GM21390 (cell line): Measurements from ENCODE around the gene POLG.

Experiments used
- ATAC-seq: cut with Tn5 transposase; IDR thresholded peaks from one replicate; pipeline ENCODE4 v1.9.1; 2021; ENCODE audit not compliant: unreplicated experiment

The POLG gene

DNA sequence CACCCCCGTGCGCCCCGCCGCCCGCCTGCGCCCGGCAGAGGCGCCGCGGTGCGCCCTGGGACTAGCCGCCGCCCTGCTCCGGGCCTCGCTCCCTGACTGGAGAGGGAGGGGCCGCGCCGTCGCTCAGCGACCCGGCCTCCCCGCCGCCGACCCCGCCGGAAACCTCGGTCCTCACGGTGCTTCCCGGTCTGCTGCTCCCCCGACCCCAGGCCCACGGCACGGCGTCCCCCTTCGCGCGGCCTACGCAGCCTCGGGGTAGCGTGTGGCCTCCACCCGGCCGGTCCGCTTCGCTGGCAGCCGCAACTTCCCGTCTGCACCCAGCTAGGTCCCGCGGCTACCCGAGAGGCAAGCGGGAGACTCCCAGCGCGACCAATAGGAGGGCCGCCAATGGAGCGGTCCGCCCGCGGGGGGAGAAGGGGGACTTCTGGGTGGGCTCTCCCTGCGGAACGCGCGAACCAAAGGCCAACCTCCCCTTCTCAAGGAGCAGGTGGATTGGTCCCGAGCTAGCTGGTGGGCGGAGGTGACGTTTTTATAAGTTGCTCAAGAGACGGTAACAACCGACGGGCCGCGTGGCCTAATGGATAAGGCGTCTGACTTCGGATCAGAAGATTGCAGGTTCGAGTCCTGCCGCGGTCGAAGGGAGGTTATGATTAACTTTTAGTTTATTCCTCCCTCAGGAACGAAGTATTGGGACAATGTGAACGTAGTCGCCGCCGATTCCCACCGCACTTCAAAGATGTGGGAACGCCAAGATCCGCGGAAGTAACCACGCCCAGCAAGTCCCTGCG, at the start of gene POLG:
POLG (minus strand) TSS at position 315 of the 788 bp plus-strand sequence. CDS start 1,070 bp downstream, outside the sequence.
- peak; percentile 89 for ATAC-seq

- ATAC-seq: no peak
These were observed 49.6 kb upstream of the POLG start for GRCh38 chr15:89384176-89384604.

DNA sequence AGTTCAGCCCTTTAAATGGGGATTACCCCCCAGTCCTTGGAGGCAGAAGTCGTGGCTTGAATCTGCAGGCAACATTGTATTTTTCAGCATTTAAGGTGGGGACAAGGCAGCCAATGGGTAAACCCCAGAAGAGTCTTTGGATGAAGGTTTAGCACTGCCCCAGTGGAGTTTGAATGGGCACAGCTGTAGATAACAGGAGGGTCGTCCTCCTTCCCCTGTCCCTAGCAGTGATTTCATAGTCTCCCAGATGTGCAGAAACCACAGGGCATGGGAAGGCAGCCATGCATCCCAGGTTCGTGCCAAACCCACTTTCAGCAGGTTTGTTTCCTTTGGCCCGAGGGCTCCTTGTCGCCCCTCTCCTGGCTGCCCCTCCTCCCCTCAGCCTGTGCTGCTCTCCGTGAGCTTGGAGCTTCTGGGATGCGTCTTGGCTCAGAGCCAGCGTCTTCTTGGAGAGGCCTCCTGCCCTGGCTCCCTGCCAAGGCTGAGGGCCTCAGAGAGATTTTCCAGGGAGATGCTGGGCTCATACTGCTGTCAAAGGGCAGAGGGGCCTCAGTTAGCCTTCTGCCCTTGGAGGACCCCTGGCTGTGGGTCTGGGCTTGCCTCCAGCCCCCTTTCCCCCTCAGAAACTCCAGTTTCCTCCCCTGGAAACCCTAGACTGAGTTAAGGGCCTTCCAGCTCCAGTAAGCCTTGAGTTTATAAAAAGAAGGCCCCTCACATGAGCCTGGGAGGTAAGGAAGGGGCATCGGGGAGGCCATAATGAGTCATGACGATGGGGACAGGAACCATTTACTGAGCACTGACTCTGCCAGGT, 48.9 kb upstream of the POLG start:
- no peak for ATAC-seq

GRCh38 chr15:89381888-89382686, 47.5 kb upstream of the POLG start:
- ATAC-seq: no peak

DNA sequence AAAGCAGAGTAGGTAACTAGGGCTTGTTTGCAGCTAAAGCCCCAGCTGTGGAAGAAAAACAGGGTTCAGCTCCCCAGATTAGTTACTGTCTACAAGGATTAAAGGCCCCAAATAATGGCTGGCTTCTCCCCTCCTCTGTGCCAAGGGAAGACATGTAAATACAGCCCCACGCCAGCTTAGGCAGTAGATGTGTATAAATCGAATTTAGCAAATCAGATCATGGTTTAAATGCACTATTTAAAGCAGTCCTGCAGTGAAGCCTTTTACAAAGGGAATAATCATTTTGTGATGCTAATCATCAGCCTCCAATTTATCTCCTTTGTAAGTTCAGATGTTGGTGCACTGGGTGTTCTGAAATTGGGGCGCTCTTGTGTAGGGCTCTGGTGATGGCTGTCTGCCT, 46.7 kb upstream of the POLG start:
- ATAC-seq: no peak

DNA sequence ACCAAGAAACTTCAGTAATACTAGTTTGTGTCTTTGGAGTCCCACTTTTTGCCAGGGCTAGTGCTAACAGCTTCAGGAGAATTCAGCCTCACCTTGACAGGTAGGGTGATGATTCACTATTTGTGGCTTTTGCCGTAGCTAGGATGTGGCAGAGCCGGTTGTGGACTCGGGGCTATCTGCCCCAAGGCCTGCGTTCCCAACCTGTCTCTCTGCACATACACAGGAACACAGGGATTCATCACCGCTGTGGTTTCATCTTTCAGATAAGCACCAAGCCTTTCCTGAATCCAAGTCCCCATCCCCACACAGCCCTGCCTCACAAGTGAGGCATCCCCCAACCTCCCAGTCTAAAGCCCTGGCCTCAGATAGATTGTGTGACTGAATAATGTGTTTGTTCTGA, 45.2 kb upstream of the POLG start:
- no peak for ATAC-seq

- no peak for ATAC-seq
These were observed 44.6 kb upstream of the POLG start for GRCh38 chr15:89379251-89379695.

DNA sequence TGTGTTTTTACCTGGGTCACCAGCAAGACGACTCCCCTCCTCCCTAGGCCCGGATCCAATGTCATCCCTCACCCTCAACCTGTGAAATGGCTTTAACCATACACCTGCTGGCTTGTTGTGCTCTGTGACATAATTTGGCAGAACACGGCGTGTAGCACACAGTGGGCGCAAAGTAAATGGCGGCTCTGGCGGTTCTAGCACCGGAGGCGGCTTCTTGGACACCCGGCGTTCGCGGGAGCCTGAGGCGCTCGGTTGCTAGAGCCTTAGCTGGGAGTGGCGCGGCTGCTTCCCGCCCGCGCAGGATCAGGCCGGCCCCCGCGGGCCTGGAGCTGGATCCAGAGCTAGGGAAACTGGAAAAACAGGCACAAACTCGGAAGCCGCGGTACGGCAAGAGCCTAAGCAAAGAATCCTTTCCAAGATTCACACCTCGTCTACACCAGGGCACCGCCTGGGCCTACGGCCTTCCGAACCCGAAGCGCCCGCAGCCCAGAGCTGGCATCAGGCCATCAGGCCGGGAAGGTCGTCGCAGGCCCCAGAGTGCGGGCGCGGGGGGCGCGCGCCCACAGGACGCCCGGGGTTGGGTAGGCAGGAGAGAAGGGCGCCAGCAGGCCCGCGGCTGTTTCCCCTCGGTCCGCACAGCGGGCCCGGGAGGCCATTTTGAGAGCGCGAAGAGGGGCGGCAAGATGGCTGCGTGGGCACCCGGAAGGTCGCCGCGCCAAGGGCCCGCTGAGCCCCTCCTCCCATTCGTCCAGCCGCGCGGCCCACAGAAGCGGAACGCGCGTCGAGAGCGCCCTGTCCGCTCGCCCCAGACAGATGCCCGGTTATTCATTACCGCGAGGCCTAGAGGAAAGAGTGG, 43.9 kb upstream of the POLG start:
- ATAC-seq: no peak

GRCh38 chr15:89377842-89378295, 43.2 kb upstream of the POLG start:
- no peak for ATAC-seq

DNA sequence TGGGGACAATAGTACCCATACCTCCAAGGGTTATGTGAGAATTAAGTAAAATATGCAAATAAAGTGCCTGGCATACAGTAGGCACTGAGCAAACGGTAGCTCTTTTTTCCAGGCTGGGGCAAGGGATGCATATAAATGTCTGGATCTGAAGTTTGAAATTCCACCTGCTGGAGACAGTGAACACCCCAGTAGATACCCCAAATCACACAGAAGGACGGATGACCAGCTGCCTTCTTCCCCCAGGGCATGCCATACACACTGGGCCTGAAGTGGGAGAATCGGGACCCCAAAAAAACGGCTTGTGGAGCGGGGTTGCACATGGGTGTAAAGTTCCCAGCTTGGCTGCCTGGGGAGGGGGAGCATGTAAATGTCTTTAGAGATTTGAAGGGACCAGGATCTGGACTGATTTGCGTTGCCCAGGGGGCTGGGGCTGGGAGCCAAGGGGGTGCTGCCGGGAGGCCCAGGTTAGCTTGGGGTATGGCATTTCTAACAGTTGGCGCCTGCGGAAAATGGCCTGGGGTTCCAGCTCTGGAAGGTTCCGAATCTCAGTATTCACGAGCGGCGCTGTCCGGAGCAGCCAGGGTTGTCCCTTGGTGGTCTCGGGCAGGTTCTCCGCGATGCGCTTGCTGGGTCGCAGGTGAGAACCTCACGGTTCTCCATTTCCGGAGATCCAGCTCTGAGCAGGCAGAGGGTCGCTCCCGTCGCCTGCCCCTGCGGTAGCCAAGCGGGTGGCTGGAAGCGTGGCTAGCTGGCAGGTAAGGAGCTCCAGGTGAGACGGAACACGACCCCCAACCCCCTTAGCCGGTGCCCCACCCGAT, 42.6 kb upstream of the POLG start:
- ATAC-seq: no peak

DNA sequence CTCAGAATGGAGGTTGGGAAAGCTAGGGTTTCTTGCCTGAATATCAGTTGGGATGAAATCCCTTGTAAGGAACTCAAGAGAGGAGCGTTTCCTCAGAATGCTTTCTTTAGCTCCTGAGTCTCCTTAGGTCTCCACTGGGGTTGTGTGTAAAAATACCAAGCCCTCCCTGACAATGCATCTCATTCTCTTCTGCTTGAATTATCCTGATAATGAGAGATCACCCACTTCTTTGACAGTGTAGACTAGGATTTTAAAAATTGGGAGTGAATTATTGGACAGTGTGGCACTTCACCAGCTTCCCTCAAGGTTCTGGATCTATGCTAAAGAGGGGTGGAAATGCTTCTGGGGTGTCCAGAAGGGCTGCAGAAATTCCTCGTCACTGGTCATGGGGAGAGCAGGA, 41.8 kb upstream of the POLG start:
- ATAC-seq: no peak

GRCh38 chr15:89375093-89376005, 40.7 kb upstream of the POLG start:
- no peak for ATAC-seq

- no peak for ATAC-seq
These were observed 39.7 kb upstream of the POLG start for GRCh38 chr15:89374086-89374981.

GRCh38 chr15:89372069-89372935, 37.7 kb upstream of the POLG start:
- no peak for ATAC-seq

- ATAC-seq: no peak
These were observed 36.8 kb upstream of the POLG start for GRCh38 chr15:89371228-89372044.

- ATAC-seq: no peak
These were observed 36.3 kb upstream of the POLG start for GRCh38 chr15:89370978-89371227.
